H9 (cell line): ENCODE measurements around the gene ADCY1. TPM values are rescaled to one million over a fixed set of nuclear protein-coding genes. Genes with fewer than 3 reads are reported as not detected.

Experiments
- DNase-seq: peaks from one replicate; pipeline ENCODE4 v3.0.0-alpha.2; 2017
- H2AFZ ChIP-seq: one replicate; pipeline ENCODE4 v1.6.1; 2013; ENCODE audit warnings: mild to moderate bottlenecking, low read length, control low read depth, moderate library complexity
- H2AK5ac ChIP-seq: 2 replicates; pipeline ENCODE4 v1.6.1; 2013; ENCODE audit warnings: low read length, control low read depth, mixed read lengths; ENCODE audit not compliant: insufficient read length
- H2BK120ac ChIP-seq: one replicate; pipeline ENCODE4 v1.6.1; 2013; ENCODE audit warnings: low read depth, mild to moderate bottlenecking, low read length, control low read depth, inconsistent platforms; ENCODE audit not compliant: poor library complexity, severe bottlenecking
- H2BK12ac ChIP-seq: 2 replicates; pipeline ENCODE4 v1.6.1; 2013; ENCODE audit warnings: low read length, control low read depth, mixed read lengths, low read depth; ENCODE audit not compliant: insufficient read length
- H2BK15ac ChIP-seq: 2 replicates; pipeline ENCODE4 v1.6.1; 2013; ENCODE audit warnings: low read depth, low read length, control low read depth
- H2BK20ac ChIP-seq: one replicate; pipeline ENCODE4 v1.6.1; 2013; ENCODE audit warnings: low read depth, mild to moderate bottlenecking, low read length, control low read depth, inconsistent platforms; ENCODE audit not compliant: poor library complexity, severe bottlenecking
- H2BK5ac ChIP-seq: 2 replicates; pipeline ENCODE4 v1.6.1; 2013; ENCODE audit warnings: low read length, control low read depth, mixed read lengths; ENCODE audit not compliant: insufficient read length
- H3K14ac ChIP-seq: 2 replicates; pipeline ENCODE4 v1.6.1; 2013; ENCODE audit warnings: low read length, control low read depth; ENCODE audit not compliant: insufficient read depth
- H3K18ac ChIP-seq: 2 replicates; pipeline ENCODE4 v1.6.1; 2013; ENCODE audit warnings: low read depth, mild to moderate bottlenecking, mixed read lengths, low read length, control low read depth; ENCODE audit not compliant: insufficient read length
- H3K23ac ChIP-seq: 2 replicates; pipeline ENCODE4 v1.6.1; 2013; ENCODE audit warnings: low read length, control low read depth, mixed read lengths, low read depth; ENCODE audit not compliant: insufficient read length
- H3K23me2 ChIP-seq: 2 replicates; pipeline ENCODE4 v1.6.1; 2013; ENCODE audit warnings: low read depth, mild to moderate bottlenecking, mixed read lengths, low read length, control low read depth; ENCODE audit not compliant: insufficient read length, poor library complexity, severe bottlenecking
- H3K27ac ChIP-seq: 2 replicates; pipeline ENCODE4 v1.5.1; 2013; ENCODE audit warnings: low read length, control low read depth, mixed read lengths, low read depth; ENCODE audit not compliant: insufficient read length
- H3K27me3 ChIP-seq: 2 replicates; pipeline ENCODE4 v1.6.1; 2013; ENCODE audit warnings: low read length, control low read depth, inconsistent platforms; ENCODE audit not compliant: insufficient read depth
- H3K4ac ChIP-seq: 2 replicates; pipeline ENCODE4 v1.6.1; 2013; ENCODE audit warnings: low read depth, mild to moderate bottlenecking, control low read depth, inconsistent platforms, low read length, moderate library complexity
- H3K4me1 ChIP-seq: 2 replicates; pipeline ENCODE4 v1.6.1; 2013; ENCODE audit warnings: low read length, control low read depth, inconsistent platforms; ENCODE audit not compliant: insufficient read depth
- H3K4me2 ChIP-seq: 2 replicates; pipeline ENCODE4 v1.6.1; 2013; ENCODE audit warnings: low read length, control low read depth, mixed read lengths; ENCODE audit not compliant: insufficient read length, insufficient read depth
- H3K56ac ChIP-seq: 2 replicates; pipeline ENCODE4 v1.6.1; 2013; ENCODE audit warnings: low read depth, mild to moderate bottlenecking, mixed read lengths, low read length, control low read depth; ENCODE audit not compliant: insufficient read length
- H3K79me1 ChIP-seq: 2 replicates; pipeline ENCODE4 v1.6.1; 2013; ENCODE audit warnings: low read depth, mild to moderate bottlenecking, moderate library complexity, low read length, control low read depth, inconsistent platforms; ENCODE audit not compliant: insufficient read depth, poor library complexity, severe bottlenecking
- H3K79me2 ChIP-seq: 2 replicates; pipeline ENCODE4 v1.6.1; 2013; ENCODE audit warnings: low read length, control low read depth, inconsistent platforms; ENCODE audit not compliant: insufficient read depth
- H3K9ac ChIP-seq: 2 replicates; pipeline ENCODE4 v1.6.1; 2013; ENCODE audit warnings: low read length, control low read depth, mixed read lengths; ENCODE audit not compliant: insufficient read length; ENCODE audit errors: extremely low read depth
- H3K9me3 ChIP-seq: one replicate; pipeline ENCODE4 v1.6.1; 2013; ENCODE audit warnings: low read depth, low read length, inconsistent platforms; ENCODE audit not compliant: control insufficient read depth
- H3T11ph ChIP-seq: one replicate; pipeline ENCODE4 v1.6.1; 2013; ENCODE audit warnings: mild to moderate bottlenecking, low read length, control low read depth, inconsistent platforms
- H4K20me1 ChIP-seq: one replicate; pipeline ENCODE4 v1.6.1; 2013; ENCODE audit not compliant: control insufficient read depth, insufficient read length, insufficient read depth
- H4K5ac ChIP-seq: 2 replicates; pipeline ENCODE4 v1.6.1; 2013; ENCODE audit warnings: low read depth, mild to moderate bottlenecking, mixed read lengths, low read length, control low read depth; ENCODE audit not compliant: insufficient read length
- H4K8ac ChIP-seq: replicated peaks from 2 replicates; pipeline ENCODE4 v1.6.1; 2013; ENCODE audit warnings: low read length, control low read depth, mixed read lengths, low read depth; ENCODE audit not compliant: insufficient read length
- H4K91ac ChIP-seq: 2 replicates; pipeline ENCODE4 v1.6.1; 2013; ENCODE audit warnings: low read depth, mild to moderate bottlenecking, moderate library complexity, mixed read lengths, low read length, control low read depth; ENCODE audit not compliant: insufficient read length
- H3K27ac Mint-ChIP-seq, 3 experiments: 2 replicates in 2 of 3; 3 replicates in 1 of 3; pipeline ENCODE4 v1.8.0; 2020 to 2021; ENCODE audit warnings: mixed read lengths in 3 of 3, mild to moderate bottlenecking in 1 of 3, moderate library complexity in 1 of 3
- H3K27me3 Mint-ChIP-seq: 2 replicates; pipeline ENCODE4 v1.8.0; 2021; ENCODE audit warnings: low read depth, mild to moderate bottlenecking, moderate library complexity, mixed read lengths
- H3K36me3 Mint-ChIP-seq, 3 experiments: 2 replicates in 2 of 3; 3 replicates in 1 of 3; pipeline ENCODE4 v1.8.0; 2020 to 2021; ENCODE audit warnings: low read depth in 3 of 3, mixed read lengths in 3 of 3; ENCODE audit not compliant: insufficient read depth in 1 of 3
- H3K4me1 Mint-ChIP-seq, 2 experiments: 2 replicates each; pipeline ENCODE4 v1.8.0; 2020; ENCODE audit warnings: mixed read lengths in 2 of 2
- H3K4me3 Mint-ChIP-seq, 2 experiments: 2 replicates in 1 of 2; 3 replicates in 1 of 2; pipeline ENCODE4 v1.8.0; 2020 to 2021; ENCODE audit warnings: mild to moderate bottlenecking in 2 of 2, mixed read lengths in 2 of 2, moderate library complexity in 1 of 2
- H3K9me3 Mint-ChIP-seq, 2 experiments: 2 replicates in 1 of 2; 3 replicates in 1 of 2; pipeline ENCODE4 v1.8.0; 2020; ENCODE audit warnings: mild to moderate bottlenecking in 2 of 2, mixed read lengths in 2 of 2, moderate library complexity in 1 of 2
- total RNA-seq: library from RNA; stranded (reverse); gene quantifications from 2 replicates; pipeline ENCODE4 v1.2.1, GENCODE V29; 2021
- TF ChIP-seq, protein P1 (sequence below): fragments of 200-600 bp; sonication (generic); conservative IDR thresholded peaks from 3 replicates; pipeline ENCODE4 v1.8.0; 2021; ENCODE audit warnings: antibody characterized with exemption, mild to moderate bottlenecking

The ADCY1 gene
- total RNA-seq, 1 experiment from 2014 or later: 21.6 TPM

DNA sequence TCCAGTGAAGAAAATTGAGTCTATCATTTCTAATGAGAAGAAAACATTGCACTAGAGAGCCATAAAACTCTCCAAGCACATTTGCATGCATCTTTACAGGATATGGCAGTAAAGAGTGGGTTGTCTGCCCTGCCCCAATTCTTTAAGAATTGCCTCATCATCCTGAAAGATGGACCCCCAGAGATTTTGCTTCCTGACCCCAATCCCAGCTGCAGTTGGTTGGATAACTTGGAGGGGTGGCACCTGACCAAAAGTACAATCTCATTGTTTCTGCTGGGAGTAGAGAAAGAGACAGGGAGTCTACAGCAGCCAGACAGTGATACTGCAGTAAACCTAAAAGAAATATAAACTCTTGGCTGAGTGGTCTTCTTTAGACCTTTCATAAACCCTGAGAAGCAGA is 49.1 kb upstream of the ADCY1 start:
- H3K4me2 ChIP-seq: no peak overlapping the region
- Mint-ChIP-seq H3K9me3 (peaks cover 0 to 7% of the 10 kb centered on the region in 2 experiments; a peak in 2 of 5 replicates), H3K4me3 (no peak overlapping the region), H3K27ac (no peak overlapping the region), H3K4me1 (peaks cover 0 to 5% of the 10 kb centered on the region in 2 experiments; a peak in 3 of 4 replicates), H3K27me3 (no peaks in the 10 kb centered on the region), H3K36me3 (no peaks in the 10 kb centered on the region)
- H4K8ac ChIP-seq: no peak overlapping the region
- no peak overlapping the region for H3K4ac ChIP-seq
- no peak overlapping the region for H3K56ac ChIP-seq
- H3K27me3 ChIP-seq: no peaks in the 10 kb centered on the region
- H3T11ph ChIP-seq: no peak overlapping the region
- no peak overlapping the region for H2BK20ac ChIP-seq
- H3K14ac ChIP-seq: no peak overlapping the region
- H3K23ac ChIP-seq: no peak overlapping the region
- no peak overlapping the region for H2AK5ac ChIP-seq
- no peak overlapping the region for H4K91ac ChIP-seq
- H3K9ac ChIP-seq: no peak overlapping the region
- H3K4me1 ChIP-seq: no peaks in the 10 kb centered on the region
- no peak for DNase-seq
- H3K27ac ChIP-seq: no peak overlapping the region
- H4K5ac ChIP-seq: no peak overlapping the region
- H3K23me2 ChIP-seq: no peaks in the 10 kb centered on the region
- H2AFZ ChIP-seq: no peak overlapping the region
- H2BK15ac ChIP-seq: no peak overlapping the region
- no peaks in the 10 kb centered on the region for H3K79me2 ChIP-seq
- H4K20me1 ChIP-seq: no peaks in the 10 kb centered on the region
- no peaks in the 10 kb centered on the region for H3K9me3 ChIP-seq
- H2BK120ac ChIP-seq: no peak overlapping the region
- no peak overlapping the region for H3K18ac ChIP-seq
- no peaks in the 10 kb centered on the region for H3K79me1 ChIP-seq
- H2BK12ac ChIP-seq: no peak overlapping the region
- no peak overlapping the region for H2BK5ac ChIP-seq
- TF ChIP-seq, protein P1, sequence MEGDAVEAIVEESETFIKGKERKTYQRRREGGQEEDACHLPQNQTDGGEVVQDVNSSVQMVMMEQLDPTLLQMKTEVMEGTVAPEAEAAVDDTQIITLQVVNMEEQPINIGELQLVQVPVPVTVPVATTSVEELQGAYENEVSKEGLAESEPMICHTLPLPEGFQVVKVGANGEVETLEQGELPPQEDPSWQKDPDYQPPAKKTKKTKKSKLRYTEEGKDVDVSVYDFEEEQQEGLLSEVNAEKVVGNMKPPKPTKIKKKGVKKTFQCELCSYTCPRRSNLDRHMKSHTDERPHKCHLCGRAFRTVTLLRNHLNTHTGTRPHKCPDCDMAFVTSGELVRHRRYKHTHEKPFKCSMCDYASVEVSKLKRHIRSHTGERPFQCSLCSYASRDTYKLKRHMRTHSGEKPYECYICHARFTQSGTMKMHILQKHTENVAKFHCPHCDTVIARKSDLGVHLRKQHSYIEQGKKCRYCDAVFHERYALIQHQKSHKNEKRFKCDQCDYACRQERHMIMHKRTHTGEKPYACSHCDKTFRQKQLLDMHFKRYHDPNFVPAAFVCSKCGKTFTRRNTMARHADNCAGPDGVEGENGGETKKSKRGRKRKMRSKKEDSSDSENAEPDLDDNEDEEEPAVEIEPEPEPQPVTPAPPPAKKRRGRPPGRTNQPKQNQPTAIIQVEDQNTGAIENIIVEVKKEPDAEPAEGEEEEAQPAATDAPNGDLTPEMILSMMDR: no peak
